Activated naive CD4-positive, alpha-beta T cell treated with anti-CD3 and anti-CD28 coated beads, Interleukin-2, amount 50 U/mL, for 24 hours (primary cell): Measurements from ENCODE around the gene BHMT2.

ENCODE experiments used
- H3K27ac Mint-ChIP-seq: one replicate; pipeline ENCODE4 v1.8.0; 2021; ENCODE audit warnings: mild to moderate bottlenecking, mixed read lengths
- H3K27me3 Mint-ChIP-seq: one replicate; pipeline ENCODE4 v1.8.0; 2021; ENCODE audit warnings: mixed read lengths
- H3K36me3 Mint-ChIP-seq: one replicate; pipeline ENCODE4 v1.8.0; 2021; ENCODE audit warnings: mixed read lengths
- H3K4me1 Mint-ChIP-seq: one replicate; pipeline ENCODE4 v1.8.0; 2021; ENCODE audit warnings: mixed read lengths
- H3K4me3 Mint-ChIP-seq: one replicate; pipeline ENCODE4 v1.8.0; 2021; ENCODE audit warnings: mild to moderate bottlenecking, mixed read lengths
- H3K9me3 Mint-ChIP-seq: one replicate; pipeline ENCODE4 v1.8.0; 2021; ENCODE audit warnings: mixed read lengths

BHMT2 gene, protein sequence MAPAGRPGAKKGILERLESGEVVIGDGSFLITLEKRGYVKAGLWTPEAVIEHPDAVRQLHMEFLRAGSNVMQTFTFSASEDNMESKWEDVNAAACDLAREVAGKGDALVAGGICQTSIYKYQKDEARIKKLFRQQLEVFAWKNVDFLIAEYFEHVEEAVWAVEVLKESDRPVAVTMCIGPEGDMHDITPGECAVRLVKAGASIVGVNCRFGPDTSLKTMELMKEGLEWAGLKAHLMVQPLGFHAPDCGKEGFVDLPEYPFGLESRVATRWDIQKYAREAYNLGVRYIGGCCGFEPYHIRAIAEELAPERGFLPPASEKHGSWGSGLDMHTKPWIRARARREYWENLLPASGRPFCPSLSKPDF

GRCh38 chr5:79069488-79070349 lies at the start of gene BHMT2, which contains the start of gene DMGDH:
Gene BHMT2, plus strand, starts transcription at chr5:79069767. Its CDS starts 16 bp downstream, at chr5:79069783.
Gene DMGDH, minus strand, starts transcription at chr5:79069674. Its CDS starts 54 bp downstream, at chr5:79069620.
- no peak within 1 kb of the TSS for H3K4me3 Mint-ChIP-seq
- peaks cover 27% of the 10 kb centered on the region for H3K27me3 Mint-ChIP-seq
- H3K27ac Mint-ChIP-seq, result no peak within 1 kb of the TSS
- no peaks in the 10 kb centered on the region for H3K4me1 Mint-ChIP-seq
- H3K36me3 Mint-ChIP-seq, result no peaks in the 10 kb centered on the region
- peaks cover 6% of the 10 kb centered on the region for H3K9me3 Mint-ChIP-seq

DNA sequence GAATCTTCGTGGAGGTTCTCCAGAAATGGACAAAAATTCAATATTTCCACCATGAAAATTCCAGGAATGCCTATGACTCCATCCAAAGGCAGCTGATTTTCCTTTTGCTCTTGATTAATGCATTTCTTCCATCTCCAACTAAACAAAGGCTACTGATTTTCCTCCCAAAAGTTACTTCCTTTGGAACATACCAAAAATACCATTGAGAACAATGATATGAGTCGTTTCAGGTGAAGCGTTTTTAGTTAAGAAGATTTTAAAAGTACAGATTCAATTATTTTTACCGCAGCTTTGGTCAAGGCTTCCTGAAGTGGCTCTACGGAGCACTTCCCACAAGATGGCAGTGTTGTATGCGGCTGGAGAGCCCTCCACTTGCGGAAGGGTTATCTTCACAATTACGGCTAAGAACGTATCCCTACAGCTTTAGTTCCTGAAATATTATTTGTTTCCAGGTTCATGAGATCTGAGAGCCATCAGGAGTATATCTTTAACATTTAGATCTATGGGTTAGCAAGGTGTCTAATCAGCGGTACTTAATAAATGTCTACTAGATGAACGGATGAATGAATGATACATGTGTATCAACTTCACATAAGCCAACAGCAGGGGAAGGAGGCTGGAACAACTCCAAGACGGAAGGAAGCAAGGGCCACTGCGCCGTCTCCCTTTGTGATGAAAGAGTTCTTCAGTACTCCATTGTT lies 48.6 kb upstream of the BHMT2 start:
- H3K27ac Mint-ChIP-seq, result no peak overlapping the region
- H3K27me3 Mint-ChIP-seq, result peaks cover 38% of the 10 kb centered on the region
- H3K4me1 Mint-ChIP-seq, result peaks cover 18% of the 10 kb centered on the region

DNA sequence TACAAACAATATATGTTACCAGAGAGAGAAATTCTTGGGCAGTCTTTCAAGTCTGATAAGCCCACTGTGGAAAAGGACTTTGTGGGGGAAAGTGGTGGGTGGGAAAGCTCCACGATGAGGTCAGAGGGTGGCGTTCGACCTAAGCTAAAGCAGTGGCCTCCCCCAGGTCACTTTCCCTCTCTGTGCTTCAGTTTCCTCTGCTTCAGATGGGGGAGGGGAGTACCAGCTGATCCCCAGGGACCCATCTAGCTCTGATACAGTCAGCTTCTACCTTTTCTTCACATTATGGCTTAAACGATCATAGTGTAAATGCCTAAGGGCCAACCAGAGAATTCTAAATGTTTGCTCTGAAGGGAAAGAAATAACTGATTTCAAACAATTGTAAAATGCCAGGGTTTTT lies 47.8 kb upstream of the BHMT2 start:
- H3K27me3 Mint-ChIP-seq, result peaks cover 42% of the 10 kb centered on the region

More for the DNA sequence above, 48.6 kb upstream of the BHMT2 start:
- no peak overlapping the region for H3K4me3 Mint-ChIP-seq
- H3K9me3 Mint-ChIP-seq, result no peaks in the 10 kb centered on the region
- no peaks in the 10 kb centered on the region for H3K36me3 Mint-ChIP-seq

GRCh38 chr5:79022771-79023170 lies 46.8 kb upstream of the BHMT2 start:
- Mint-ChIP-seq H3K4me3 (no peak overlapping the region), H3K27ac (no peak overlapping the region), H3K36me3 (no peaks in the 10 kb centered on the region), H3K9me3 (no peaks in the 10 kb centered on the region), H3K4me1 (peaks cover 18% of the 10 kb centered on the region), H3K27me3 (peaks cover 36% of the 10 kb centered on the region)

More for the DNA sequence above, 47.8 kb upstream of the BHMT2 start:
- Mint-ChIP-seq H3K9me3 (no peaks in the 10 kb centered on the region), H3K27ac (no peak overlapping the region), H3K4me1 (peaks cover 18% of the 10 kb centered on the region), H3K4me3 (no peak overlapping the region), H3K36me3 (no peaks in the 10 kb centered on the region)

DNA sequence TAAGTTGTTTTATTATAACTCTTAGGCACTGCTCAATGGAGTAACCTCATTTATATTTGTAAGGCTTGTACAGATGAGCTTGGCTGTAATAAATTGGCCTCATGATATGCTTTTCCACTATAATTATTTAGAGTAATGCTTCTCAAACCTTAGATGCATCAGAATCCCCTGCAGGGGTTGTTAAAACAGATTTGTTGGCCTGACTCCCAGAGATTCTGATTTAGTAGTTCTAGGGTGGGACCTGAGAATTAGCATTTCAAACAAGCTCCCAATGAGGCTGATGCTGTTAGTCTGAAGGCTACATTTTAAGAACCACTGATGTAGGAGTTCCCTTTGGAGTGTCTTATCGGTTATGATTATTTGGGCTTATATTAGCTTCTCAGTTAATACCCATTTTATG lies 46.2 kb upstream of the BHMT2 start:
- Mint-ChIP-seq H3K9me3 (no peaks in the 10 kb centered on the region), H3K4me1 (peaks cover 18% of the 10 kb centered on the region), H3K27ac (no peak overlapping the region), H3K4me3 (no peak overlapping the region), H3K27me3 (peaks cover 35% of the 10 kb centered on the region), H3K36me3 (no peaks in the 10 kb centered on the region)

DNA sequence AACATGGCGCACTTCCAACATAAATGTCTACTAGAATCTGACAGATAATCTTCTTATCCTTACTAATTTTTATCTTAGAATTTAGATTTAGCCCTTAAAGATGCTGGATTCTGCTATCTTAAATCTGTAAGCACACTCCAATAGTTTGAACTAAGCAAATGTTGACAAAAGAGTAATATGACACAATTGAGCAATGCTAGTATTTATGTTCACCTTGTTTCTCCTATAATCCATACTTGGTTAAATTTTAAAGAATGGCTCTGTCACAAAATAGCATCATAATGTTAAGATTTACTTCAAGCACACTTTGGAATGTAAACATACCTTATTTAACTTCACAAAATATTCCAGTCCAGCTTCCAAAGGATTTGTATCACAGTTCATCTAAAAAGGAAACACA lies 45.6 kb upstream of the BHMT2 start:
- H3K4me3 Mint-ChIP-seq, result no peak overlapping the region
- no peaks in the 10 kb centered on the region for H3K36me3 Mint-ChIP-seq
- H3K27ac Mint-ChIP-seq, result no peak overlapping the region
- no peaks in the 10 kb centered on the region for H3K9me3 Mint-ChIP-seq
- peaks cover 35% of the 10 kb centered on the region for H3K27me3 Mint-ChIP-seq
- H3K4me1 Mint-ChIP-seq, result peaks cover 18% of the 10 kb centered on the region

GRCh38 chr5:79025054-79025472 lies 44.5 kb upstream of the BHMT2 start:
- peaks cover 27% of the 10 kb centered on the region for H3K27me3 Mint-ChIP-seq
- H3K4me1 Mint-ChIP-seq, result peaks cover 18% of the 10 kb centered on the region
- H3K4me3 Mint-ChIP-seq, result peak overlapping the region; percentile 49
- H3K36me3 Mint-ChIP-seq, result no peaks in the 10 kb centered on the region
- H3K27ac Mint-ChIP-seq, result no peak overlapping the region
- H3K9me3 Mint-ChIP-seq, result no peaks in the 10 kb centered on the region

DNA sequence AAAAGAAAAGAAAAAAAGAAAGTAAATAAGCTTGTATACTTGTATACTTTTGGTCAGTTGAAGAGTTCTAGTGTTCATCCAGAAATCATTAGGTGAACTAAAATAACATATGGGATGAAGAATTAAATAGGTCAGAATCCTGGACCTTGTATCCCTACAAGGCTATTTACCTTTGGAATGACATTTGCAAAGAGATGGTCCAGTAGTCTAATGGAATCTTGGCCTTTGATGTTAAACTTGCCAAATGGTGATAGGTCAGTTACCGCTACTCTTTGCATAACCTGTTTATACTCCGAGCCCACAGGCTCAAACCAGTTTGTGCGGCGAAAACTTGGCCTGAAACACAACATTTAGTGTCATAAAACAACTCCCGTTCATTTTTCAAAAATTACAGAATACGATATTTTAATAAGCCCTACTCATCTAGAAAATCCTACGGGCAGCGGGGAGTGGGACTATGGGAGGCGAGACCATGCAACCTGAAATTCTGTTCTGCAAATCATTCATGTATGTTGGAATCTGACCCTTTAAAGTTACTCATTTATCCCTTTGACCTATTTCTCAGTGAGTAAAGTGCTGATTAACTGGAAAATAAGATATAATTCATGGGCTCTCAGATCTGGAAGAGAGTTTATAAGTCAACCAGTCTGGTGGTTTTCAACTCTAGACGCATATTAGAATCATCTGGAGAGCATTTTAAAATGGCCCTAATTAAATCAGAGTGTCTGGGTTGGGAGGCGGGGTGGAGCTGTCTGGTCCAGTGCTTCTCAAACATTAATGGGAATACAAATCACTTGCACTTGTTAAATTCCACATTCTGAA lies 38.7 kb upstream of the BHMT2 start:
- no peak overlapping the region for H3K27ac Mint-ChIP-seq
- H3K4me1 Mint-ChIP-seq, result no peaks in the 10 kb centered on the region
- no peaks in the 10 kb centered on the region for H3K36me3 Mint-ChIP-seq
- no peak overlapping the region for H3K4me3 Mint-ChIP-seq
- peaks cover 4% of the 10 kb centered on the region for H3K27me3 Mint-ChIP-seq
- no peaks in the 10 kb centered on the region for H3K9me3 Mint-ChIP-seq

DNA sequence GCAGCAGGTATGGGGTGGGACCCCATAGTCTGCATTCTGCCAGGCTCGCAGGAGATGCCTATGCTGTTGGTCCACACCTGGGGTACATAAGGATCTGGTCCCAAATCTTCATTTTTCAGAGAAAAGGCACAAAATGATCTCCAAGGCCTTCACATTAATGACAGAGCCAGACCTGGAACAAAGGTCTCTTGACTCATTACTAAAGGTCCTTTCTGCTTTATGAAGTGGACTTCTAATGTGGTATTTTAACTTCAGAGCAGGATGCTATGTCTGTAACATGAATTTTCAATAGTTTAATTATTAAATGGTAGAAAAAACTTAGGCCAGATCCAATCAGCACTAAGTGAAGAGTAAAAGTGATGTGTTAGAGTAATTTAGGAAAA lies 38.1 kb upstream of the BHMT2 start:
- H3K9me3 Mint-ChIP-seq, result no peaks in the 10 kb centered on the region
- no peak overlapping the region for H3K27ac Mint-ChIP-seq
- H3K4me3 Mint-ChIP-seq, result no peak overlapping the region
- no peaks in the 10 kb centered on the region for H3K4me1 Mint-ChIP-seq
- no peaks in the 10 kb centered on the region for H3K36me3 Mint-ChIP-seq
- peaks cover 2% of the 10 kb centered on the region for H3K27me3 Mint-ChIP-seq

DNA sequence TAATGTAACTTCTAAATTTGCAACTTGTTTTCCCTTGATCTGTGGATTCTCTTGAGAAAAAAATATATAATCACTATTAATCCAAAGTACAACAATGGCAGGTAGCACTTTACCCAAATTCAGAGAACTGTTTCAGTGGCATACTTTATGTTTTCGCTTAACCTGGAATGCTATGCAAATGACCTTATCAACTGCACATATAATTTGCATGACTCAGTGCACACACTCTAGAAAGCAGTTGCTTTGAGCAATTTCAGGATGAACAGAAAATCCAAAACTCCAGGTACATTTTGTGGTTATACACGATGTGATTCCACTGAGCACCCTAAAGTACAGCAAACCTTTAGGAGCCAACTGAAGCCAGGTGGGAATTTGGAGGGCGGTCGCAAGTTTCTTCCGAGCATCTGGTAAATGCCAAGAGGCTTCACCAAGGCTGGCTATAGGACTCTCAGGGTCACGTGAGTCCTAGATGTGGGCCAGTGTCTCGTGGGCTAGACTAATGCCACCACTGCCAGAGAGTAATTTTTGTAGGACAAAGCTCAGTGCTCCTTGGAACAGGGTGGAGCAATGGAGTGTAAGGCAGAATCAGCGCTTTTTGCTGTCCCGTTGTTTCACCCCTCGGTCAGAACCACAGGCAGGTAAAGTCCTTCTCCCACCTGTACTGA lies 37.4 kb upstream of the BHMT2 start:
- no peak overlapping the region for H3K27ac Mint-ChIP-seq
- H3K9me3 Mint-ChIP-seq, result no peaks in the 10 kb centered on the region
- no peaks in the 10 kb centered on the region for H3K27me3 Mint-ChIP-seq
- no peaks in the 10 kb centered on the region for H3K36me3 Mint-ChIP-seq
- H3K4me3 Mint-ChIP-seq, result no peak overlapping the region
- no peaks in the 10 kb centered on the region for H3K4me1 Mint-ChIP-seq

- Mint-ChIP-seq H3K27ac (no peak overlapping the region), H3K4me1 (no peaks in the 10 kb centered on the region), H3K27me3 (no peaks in the 10 kb centered on the region), H3K9me3 (no peaks in the 10 kb centered on the region), H3K36me3 (no peaks in the 10 kb centered on the region), H3K4me3 (no peak overlapping the region)
Measured at GRCh38 chr5:79032782-79033181, 36.8 kb upstream of the BHMT2 start.

- Mint-ChIP-seq H3K27me3 (no peaks in the 10 kb centered on the region), H3K4me1 (no peaks in the 10 kb centered on the region), H3K27ac (no peak overlapping the region), H3K9me3 (no peaks in the 10 kb centered on the region), H3K36me3 (no peaks in the 10 kb centered on the region), H3K4me3 (no peak overlapping the region)
Measured at GRCh38 chr5:79035237-79035636, 34.3 kb upstream of the BHMT2 start.

DNA sequence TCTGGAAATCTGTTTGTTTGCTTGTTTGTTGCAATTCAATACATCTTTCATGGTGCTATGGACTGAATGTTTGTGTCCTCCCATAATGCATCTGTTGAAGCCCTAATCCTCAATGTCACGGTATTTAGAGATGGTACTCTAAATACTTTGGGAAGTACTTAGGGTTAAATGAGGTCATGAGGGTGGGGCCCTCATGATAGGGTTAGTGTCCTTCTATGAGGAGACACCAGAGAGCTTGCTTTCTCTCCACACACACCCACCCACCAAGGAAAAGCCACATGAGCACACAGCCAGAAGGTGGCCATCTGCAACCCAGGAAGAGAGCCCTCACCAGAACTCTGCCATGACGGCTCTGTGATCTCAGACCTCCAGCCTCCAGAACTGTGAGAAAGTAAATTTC lies 32.8 kb upstream of the BHMT2 start:
- Mint-ChIP-seq H3K27ac (no peak overlapping the region), H3K36me3 (no peaks in the 10 kb centered on the region)

GRCh38 chr5:79042188-79042587 lies 27.4 kb upstream of the BHMT2 start:
- Mint-ChIP-seq H3K36me3 (no peaks in the 10 kb centered on the region), H3K9me3 (no peaks in the 10 kb centered on the region), H3K4me3 (no peak overlapping the region), H3K27me3 (peaks cover 3% of the 10 kb centered on the region), H3K27ac (no peak overlapping the region), H3K4me1 (no peaks in the 10 kb centered on the region)

More for the DNA sequence above, 32.8 kb upstream of the BHMT2 start:
- no peak overlapping the region for H3K4me3 Mint-ChIP-seq
- H3K4me1 Mint-ChIP-seq, result no peaks in the 10 kb centered on the region
- H3K9me3 Mint-ChIP-seq, result no peaks in the 10 kb centered on the region
- no peaks in the 10 kb centered on the region for H3K27me3 Mint-ChIP-seq
